Measurements from ENCODE around the gene CFAP299. TPM values are rescaled to one million over a fixed set of nuclear protein-coding genes. Genes with fewer than 3 reads are reported as not detected.

CFAP299 gene
- total RNA-seq, 4 donors from 2014 or later: 0.84 to 2.5 (median 2.2) TPM; not detected in 1

DNA sequence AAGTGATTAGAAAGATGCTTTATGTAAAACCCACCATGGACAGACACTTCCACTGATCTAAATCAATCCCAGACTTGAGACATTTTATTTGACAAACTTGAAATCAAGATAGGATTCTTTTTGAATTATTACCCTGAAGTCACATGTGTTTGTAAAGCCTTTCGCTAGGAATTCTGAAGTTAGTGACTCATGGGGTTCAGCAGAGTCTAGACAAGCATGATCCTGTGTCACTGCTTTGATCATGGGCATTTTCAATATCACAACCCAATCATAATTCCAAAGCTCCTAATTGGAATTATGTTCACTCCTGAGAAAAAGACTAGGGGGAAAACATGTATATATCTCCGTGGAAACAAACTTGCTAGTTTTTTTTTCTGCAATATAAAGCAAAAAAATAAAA lies 627.5 kb downstream of the CFAP299 start:
- no peak overlapping the region for H3K27ac ChIP-seq (replicated peaks in 1 of 4)
- no peaks in the 10 kb centered on the region for H3K9me3 ChIP-seq
- TF ChIP-seq CTCF (IDR thresholded peaks at IDR 0.05) (no peak), POLR2AphosphoS5 (IDR thresholded peaks at IDR 0.05) (no peak), POLR2A (IDR thresholded peaks at IDR 0.05; ENCODE audit: low read depth) (no peak), EP300 (IDR thresholded peaks at IDR 0.05) (no peak)
- intact Hi-C loops (cut with DNase I): no loop called here
- no peaks in the 10 kb centered on the region for H3K27me3 ChIP-seq
- 70% methylated on average over 2 of the region's 2 CpGs for WGBS
- no peak overlapping the region for H3K4me3 ChIP-seq
- H3K36me3 ChIP-seq: no peaks in the 10 kb centered on the region
- no peak for DNase-seq (ENCODE audit: extremely low spot score)
- H3K4me1 ChIP-seq: no peaks in the 10 kb centered on the region

DNA sequence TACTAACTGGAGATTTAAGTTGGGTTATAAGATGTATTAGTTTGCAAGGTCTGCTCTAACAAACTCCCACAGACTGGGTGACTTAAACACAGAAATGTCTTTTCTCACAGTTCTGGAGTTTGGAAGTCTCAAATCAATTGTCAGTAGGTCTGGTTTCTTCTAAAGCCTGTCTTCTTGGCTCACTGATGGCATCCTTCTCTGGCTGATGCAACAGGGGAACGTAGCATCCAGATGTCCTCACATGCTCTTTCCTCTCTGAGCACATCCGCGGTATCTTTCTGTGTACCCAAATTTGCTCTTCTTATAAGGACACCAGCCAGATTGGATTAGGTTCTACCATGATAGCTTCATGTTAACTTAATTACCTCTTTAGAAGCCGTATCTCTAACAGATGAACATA lies 631.8 kb downstream of the CFAP299 start:
- Histone ChIP-seq H3K36me3 (no peaks in the 10 kb centered on the region), H3K27ac (replicated peaks in 1 of 4) (no peak overlapping the region), H3K9me3 (no peaks in the 10 kb centered on the region), H3K27me3 (no peaks in the 10 kb centered on the region), H3K4me1 (no peaks in the 10 kb centered on the region), H3K4me3 (no peak overlapping the region)
- no peak for DNase-seq (ENCODE audit: extremely low spot score)
- 84% methylated on average over 4 of the region's 4 CpGs for WGBS
- intact Hi-C loops (cut with DNase I): no loop called here
- TF ChIP-seq EP300 (IDR thresholded peaks at IDR 0.05) (no peak), CTCF (IDR thresholded peaks at IDR 0.05) (no peak), POLR2A (IDR thresholded peaks at IDR 0.05; ENCODE audit: low read depth) (no peak), POLR2AphosphoS5 (IDR thresholded peaks at IDR 0.05) (no peak)

DNA sequence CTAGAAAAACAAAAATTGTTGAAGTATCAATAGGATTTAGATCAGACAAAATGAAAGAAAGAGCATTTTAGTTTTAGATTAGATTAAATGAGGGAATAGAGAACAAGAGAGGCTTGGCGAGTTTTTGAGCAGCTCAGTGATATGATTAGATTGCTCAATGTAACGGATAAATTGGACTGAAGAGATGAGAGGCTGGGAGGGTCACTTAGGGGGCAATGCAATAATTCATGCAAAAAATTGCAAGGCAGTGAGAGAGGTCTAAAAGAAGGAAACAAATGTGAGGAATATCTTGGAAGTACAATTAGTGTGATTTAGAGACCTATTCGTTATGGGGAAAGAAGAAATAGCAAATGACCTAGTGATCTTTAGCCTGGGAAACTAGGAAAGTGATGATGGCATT lies 644.7 kb downstream of the CFAP299 start:
- intact Hi-C loops (cut with DNase I): no loop called here
- DNase-seq (ENCODE audit: extremely low spot score): no peak
- Histone ChIP-seq H3K4me1 (no peaks in the 10 kb centered on the region), H3K36me3 (no peaks in the 10 kb centered on the region), H3K4me3 (no peak overlapping the region), H3K27me3 (no peaks in the 10 kb centered on the region), H3K9me3 (no peaks in the 10 kb centered on the region), H3K27ac (replicated peaks in 1 of 4) (no peak overlapping the region)
- TF ChIP-seq CTCF (IDR thresholded peaks at IDR 0.05): no peak
- TF ChIP-seq POLR2A (IDR thresholded peaks at IDR 0.05; ENCODE audit: low read depth): no peak
- TF ChIP-seq EP300 (IDR thresholded peaks at IDR 0.05): no peak
- no peak for TF ChIP-seq POLR2AphosphoS5 (IDR thresholded peaks at IDR 0.05)
- WGBS: 86% methylated on average over 3 of the region's 3 CpGs

DNA sequence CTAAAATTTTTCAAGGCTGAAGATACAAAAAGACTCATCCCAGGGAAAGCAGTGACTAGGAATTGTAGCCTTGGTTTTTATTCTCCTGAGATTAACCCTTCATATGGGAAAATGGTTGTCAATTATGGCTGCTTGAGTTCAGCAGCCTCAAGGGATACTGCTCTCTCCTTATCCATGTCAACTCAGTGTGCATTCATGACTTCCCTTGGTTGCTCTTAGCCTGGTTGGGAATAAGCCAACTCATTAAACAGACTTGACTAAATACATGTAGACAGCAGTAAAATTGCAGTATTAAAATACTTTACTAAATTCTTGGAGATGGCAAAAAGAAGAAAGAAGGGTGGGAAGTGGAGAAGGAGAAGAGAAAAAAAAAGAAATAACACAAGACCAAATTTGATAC lies 650.5 kb downstream of the CFAP299 start:
- Histone ChIP-seq H3K27ac (replicated peaks in 1 of 4) (no peak overlapping the region), H3K4me3 (no peak overlapping the region), H3K27me3 (no peaks in the 10 kb centered on the region), H3K4me1 (peaks cover 0 to 3% (median 0%) of the 10 kb centered on the region in 4 donors), H3K36me3 (no peaks in the 10 kb centered on the region), H3K9me3 (no peaks in the 10 kb centered on the region)
- TF ChIP-seq CTCF (IDR thresholded peaks at IDR 0.05): no peak
- no peak for TF ChIP-seq EP300 (IDR thresholded peaks at IDR 0.05)
- no peak for TF ChIP-seq POLR2A (IDR thresholded peaks at IDR 0.05; ENCODE audit: low read depth)
- no peak for TF ChIP-seq POLR2AphosphoS5 (IDR thresholded peaks at IDR 0.05)
- DNase-seq (ENCODE audit: extremely low spot score): no peak
- intact Hi-C loops (cut with DNase I): no loop called here

- Histone ChIP-seq H3K27ac (replicated peaks in 1 of 4) (no peak overlapping the region), H3K9me3 (no peaks in the 10 kb centered on the region), H3K36me3 (no peaks in the 10 kb centered on the region), H3K4me1 (peaks cover 0 to 3% (median 0%) of the 10 kb centered on the region in 4 donors), H3K27me3 (no peaks in the 10 kb centered on the region), H3K4me3 (no peak overlapping the region)
- DNase-seq (ENCODE audit: extremely low spot score): no peak
- intact Hi-C loops (cut with DNase I): loop anchor here (5.0 kb wide), 1 partner anchor 623 kb away; no protein-coding TSS in a partner anchor
- TF ChIP-seq CTCF (IDR thresholded peaks at IDR 0.05) (peak; percentile 49 to 72 (median 60)), POLR2AphosphoS5 (IDR thresholded peaks at IDR 0.05) (no peak)
- WGBS: 4% methylated on average over 2 of the region's 2 CpGs
These were observed 654.5 kb downstream of the CFAP299 start for GRCh38 chr4:80989921-80990544.

All from esophagus muscularis mucosa (tissue), 4 donors.